ENCODE data around the gene TPT1.

GRCh38 chr13:45367358-45367757, 26.4 kb upstream of the TPT1 start:
- TF ChIP-seq CTCF (IDR thresholded peaks at IDR 0.05; ENCODE audit: borderline replicate concordance, extremely low read depth, low read length, poor library complexity, severe bottlenecking), result no peak
- no peak for TF ChIP-seq EZH2 (IDR thresholded peaks at IDR 0.05; ENCODE audit: borderline replicate concordance, low read depth, low read length, severe bottlenecking)

Measured in DND-41 (cell line).